ENCODE measurements around the gene GPR108.

The GPR108 gene

DNA sequence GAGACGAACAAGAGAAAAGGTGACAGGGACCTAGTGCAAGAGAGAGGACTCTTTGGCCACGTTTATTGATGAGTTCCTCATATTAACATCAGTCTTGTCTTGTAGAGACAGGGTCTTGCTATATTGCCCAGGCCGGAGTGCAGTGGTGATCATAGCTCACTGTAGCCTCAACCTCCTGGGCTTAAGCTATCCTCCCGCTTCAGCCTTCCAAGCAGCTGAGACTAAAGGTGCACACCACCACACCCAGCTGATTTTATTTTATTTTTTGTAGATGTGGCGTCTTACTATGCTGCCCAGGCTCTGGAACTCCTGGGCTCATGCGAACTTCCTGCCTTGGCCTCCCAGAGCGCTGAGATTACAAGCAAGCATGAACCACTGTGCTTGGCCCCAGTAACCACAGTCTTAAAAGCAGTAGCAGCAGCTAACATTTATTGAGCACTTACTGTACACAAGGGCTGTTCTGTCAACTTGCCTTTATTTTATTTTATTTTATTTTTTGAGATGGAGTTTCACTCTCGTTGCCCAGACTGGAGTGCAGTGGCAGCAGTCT lies 30.9 kb upstream of the GPR108 start:
- no peak overlapping the region for H3K27ac ChIP-seq
- no peak overlapping the region for H3K4me3 ChIP-seq (IDR thresholded peaks at IDR 0.05; ENCODE audit: insufficient read depth, low read depth, low read length)
- peak overlapping the region; percentile 93; the same call in 1 of the 2 replicates for H2AFZ ChIP-seq (ENCODE audit: low read depth)
- no peaks in the 10 kb centered on the region for H3K27me3 ChIP-seq (ENCODE audit: insufficient read depth, low read depth)
- H3K9ac ChIP-seq = no peak overlapping the region
- H3K79me2 ChIP-seq (ENCODE audit: insufficient read depth, low read depth) = peaks cover 26% of the 10 kb centered on the region; the same call in 1 of the 2 replicates
- no peaks in the 10 kb centered on the region for H3K36me3 ChIP-seq (ENCODE audit: insufficient read depth)
- peaks cover 20% of the 10 kb centered on the region for H3K4me1 ChIP-seq (ENCODE audit: low read depth, poor library complexity, severe bottlenecking)
- peak overlapping the region; percentile 47; the same call in 1 of the 2 replicates for H3K4me2 ChIP-seq
- no peak for TF ChIP-seq CTCF (conservative IDR thresholded peaks at IDR 0.05; ENCODE audit: low read depth, low read length)
- no peaks in the 10 kb centered on the region for H4K20me1 ChIP-seq (ENCODE audit: insufficient read depth)

DNA sequence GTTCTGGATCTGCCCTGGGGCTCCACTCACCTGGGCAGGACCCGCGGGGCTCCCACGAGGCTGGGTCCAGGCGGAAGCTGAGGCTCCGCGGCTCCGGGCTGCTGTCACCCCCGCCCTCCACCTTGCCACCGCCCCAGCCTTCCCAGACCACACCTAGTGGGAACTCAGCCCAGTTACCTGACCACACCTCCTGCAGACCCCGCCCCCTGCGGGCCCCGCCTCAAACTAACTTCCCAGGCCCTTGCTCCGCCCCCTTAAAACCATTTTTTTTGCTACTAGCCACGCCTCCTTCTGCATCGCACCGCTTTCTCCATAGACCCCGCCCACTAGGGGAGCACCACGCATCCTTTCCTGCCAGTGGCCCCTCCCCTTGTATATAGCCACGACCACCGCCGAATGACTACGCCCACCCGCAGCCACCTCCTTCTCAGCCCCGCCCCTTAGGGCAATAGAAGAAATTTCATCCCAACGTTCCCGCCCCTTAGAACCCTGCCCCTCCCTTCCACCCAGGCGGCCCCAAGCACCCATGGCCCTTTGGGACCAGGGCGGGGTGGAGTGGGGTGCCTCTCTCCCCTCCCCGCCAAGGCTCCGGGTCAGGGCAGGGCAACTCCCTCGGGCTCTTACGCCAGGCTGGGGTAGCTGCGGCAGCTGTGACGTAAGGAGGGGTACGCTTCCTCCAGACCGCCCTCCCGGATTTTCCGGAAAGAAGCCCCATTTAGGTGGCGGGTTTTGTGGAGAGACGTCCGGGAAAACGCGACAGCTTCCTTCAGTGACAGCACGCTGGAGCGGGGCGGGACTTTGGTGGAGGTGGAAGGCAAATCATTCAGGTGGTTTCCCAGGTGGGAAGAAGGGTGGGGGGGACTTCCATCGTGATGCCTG lies 30.2 kb upstream of the GPR108 start, which contains the start of gene SH2D3A:
Gene SH2D3A, minus strand, starts transcription at position 79 of the 879 bp plus-strand sequence. CDS start 3,687 bp downstream, outside the sequence.
- peak within 1 kb of the TSS; percentile 93 for H2AFZ ChIP-seq (ENCODE audit: low read depth)
- H3K4me3 ChIP-seq (IDR thresholded peaks at IDR 0.05; ENCODE audit: insufficient read depth, low read depth, low read length) = no peak within 1 kb of the TSS
- H3K4me2 ChIP-seq = peak within 1 kb of the TSS; percentile 61
- peaks cover 20% of the 10 kb centered on the region; the same call in 1 of the 2 replicates for H3K79me2 ChIP-seq (ENCODE audit: insufficient read depth, low read depth)
- H3K4me1 ChIP-seq (ENCODE audit: low read depth, poor library complexity, severe bottlenecking) = peaks cover 20% of the 10 kb centered on the region
- no peak within 1 kb of the TSS for H3K27ac ChIP-seq
- H4K20me1 ChIP-seq (ENCODE audit: insufficient read depth) = no peaks in the 10 kb centered on the region
- H3K27me3 ChIP-seq (ENCODE audit: insufficient read depth, low read depth) = no peaks in the 10 kb centered on the region
- no peaks in the 10 kb centered on the region for H3K36me3 ChIP-seq (ENCODE audit: insufficient read depth)
- no peak for TF ChIP-seq CTCF (conservative IDR thresholded peaks at IDR 0.05; ENCODE audit: low read depth, low read length)
- peak within 1 kb of the TSS; percentile 65 for H3K9ac ChIP-seq

DNA sequence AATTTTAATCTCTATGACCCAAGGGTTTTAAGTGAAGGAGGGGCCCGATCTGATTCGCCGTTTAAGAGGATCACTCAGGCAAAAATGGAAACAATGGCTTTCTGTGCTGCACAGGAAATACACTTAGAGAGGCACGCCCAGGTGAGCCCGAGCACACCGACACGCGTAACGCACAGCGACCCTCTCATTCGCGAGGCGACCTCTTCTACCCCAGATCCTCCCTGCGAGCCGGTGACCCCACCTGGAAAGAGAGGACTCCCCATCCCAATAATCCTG lies 29.6 kb upstream of the GPR108 start:
- TF ChIP-seq CTCF (conservative IDR thresholded peaks at IDR 0.05; ENCODE audit: low read depth, low read length) = no peak
- Histone ChIP-seq H3K4me2 (peak overlapping the region; percentile 61), H3K4me3 (IDR thresholded peaks at IDR 0.05; ENCODE audit: insufficient read depth, low read depth, low read length) (no peak overlapping the region), H4K20me1 (ENCODE audit: insufficient read depth) (no peaks in the 10 kb centered on the region), H2AFZ (ENCODE audit: low read depth) (peak overlapping the region; percentile 93), H3K27me3 (ENCODE audit: insufficient read depth, low read depth) (no peaks in the 10 kb centered on the region), H3K4me1 (ENCODE audit: low read depth, poor library complexity, severe bottlenecking) (peaks cover 20% of the 10 kb centered on the region), H3K36me3 (ENCODE audit: insufficient read depth) (no peaks in the 10 kb centered on the region), H3K79me2 (ENCODE audit: insufficient read depth, low read depth) (peaks cover 20% of the 10 kb centered on the region; the same call in 1 of the 2 replicates), H3K9ac (peak overlapping the region; percentile 65), H3K27ac (no peak overlapping the region)

DNA sequence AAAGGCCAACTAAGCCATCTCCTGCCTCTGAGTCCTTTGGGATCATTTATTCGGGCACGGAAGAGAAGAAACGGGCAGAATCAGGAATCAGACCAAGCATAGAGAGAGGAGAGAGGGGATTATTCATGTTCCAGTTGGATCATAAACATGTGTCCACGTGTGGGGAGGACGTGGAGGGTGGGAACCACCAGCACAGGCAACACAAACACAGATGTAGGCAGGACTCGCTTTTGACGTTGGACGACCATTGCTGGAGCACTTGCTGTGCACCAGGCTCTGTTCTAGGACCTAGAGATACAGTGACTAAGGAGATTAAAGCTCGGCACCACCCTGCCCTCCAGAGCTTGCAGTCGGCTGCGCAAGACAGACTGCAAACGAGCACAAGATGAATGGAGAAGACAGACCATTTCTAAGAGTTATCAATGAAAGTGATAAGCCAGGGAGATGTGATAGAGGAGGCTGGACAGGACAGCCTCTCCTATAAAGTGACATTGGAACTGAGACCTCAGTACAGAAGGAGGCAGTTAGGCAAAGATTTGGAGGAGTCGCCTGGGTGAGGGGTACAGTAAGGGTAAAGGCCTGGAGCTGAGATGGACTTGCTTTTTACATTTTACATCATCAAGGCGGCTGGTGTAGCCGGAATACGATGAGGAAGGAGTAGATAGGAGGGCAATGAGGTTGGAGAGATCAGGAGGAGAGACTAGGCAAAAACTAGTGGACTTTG lies 29.1 kb upstream of the GPR108 start:
- Histone ChIP-seq H3K4me2 (peak overlapping the region; percentile 61), H3K4me1 (ENCODE audit: low read depth, poor library complexity, severe bottlenecking) (peaks cover 20% of the 10 kb centered on the region), H3K27ac (no peak overlapping the region), H3K4me3 (IDR thresholded peaks at IDR 0.05; ENCODE audit: insufficient read depth, low read depth, low read length) (no peak overlapping the region), H3K36me3 (ENCODE audit: insufficient read depth) (no peaks in the 10 kb centered on the region), H2AFZ (ENCODE audit: low read depth) (peak overlapping the region; percentile 93), H3K79me2 (ENCODE audit: insufficient read depth, low read depth) (peaks cover 15% of the 10 kb centered on the region; the same call in 1 of the 2 replicates), H3K27me3 (ENCODE audit: insufficient read depth, low read depth) (no peaks in the 10 kb centered on the region), H3K9ac (peak overlapping the region; percentile 65; the same call in 1 of the 2 replicates), H4K20me1 (ENCODE audit: insufficient read depth) (no peaks in the 10 kb centered on the region)
- no peak for TF ChIP-seq CTCF (conservative IDR thresholded peaks at IDR 0.05; ENCODE audit: low read depth, low read length)

All from KMS-11 (cell line).